Endometrial microvascular endothelial cells (primary cell): Measurements from ENCODE around the gene MCHR1. TPM values are rescaled to one million over a fixed set of nuclear protein-coding genes. Genes with fewer than 3 reads are reported as not detected.

Experiments
- in situ Hi-C: cut with HindIII; loops from 2 replicates; pipeline ENCODE4 v1.10.0; 2017; ENCODE audit warnings: low sequenced_read_pairs, low pct_unique_long_range_greater_than_20kb; ENCODE audit errors: inconsistent ontology term
- total RNA-seq: library from RNA; depleted of rRNA; stranded (reverse); fragments of >200 nt; gene quantifications from one replicate; pipeline ENCODE4 v1.2.3, GENCODE V29; 2015; ENCODE audit errors: inconsistent ontology term

The MCHR1 gene
- total RNA-seq, 1 donor from 2014 or later: not detected

DNA sequence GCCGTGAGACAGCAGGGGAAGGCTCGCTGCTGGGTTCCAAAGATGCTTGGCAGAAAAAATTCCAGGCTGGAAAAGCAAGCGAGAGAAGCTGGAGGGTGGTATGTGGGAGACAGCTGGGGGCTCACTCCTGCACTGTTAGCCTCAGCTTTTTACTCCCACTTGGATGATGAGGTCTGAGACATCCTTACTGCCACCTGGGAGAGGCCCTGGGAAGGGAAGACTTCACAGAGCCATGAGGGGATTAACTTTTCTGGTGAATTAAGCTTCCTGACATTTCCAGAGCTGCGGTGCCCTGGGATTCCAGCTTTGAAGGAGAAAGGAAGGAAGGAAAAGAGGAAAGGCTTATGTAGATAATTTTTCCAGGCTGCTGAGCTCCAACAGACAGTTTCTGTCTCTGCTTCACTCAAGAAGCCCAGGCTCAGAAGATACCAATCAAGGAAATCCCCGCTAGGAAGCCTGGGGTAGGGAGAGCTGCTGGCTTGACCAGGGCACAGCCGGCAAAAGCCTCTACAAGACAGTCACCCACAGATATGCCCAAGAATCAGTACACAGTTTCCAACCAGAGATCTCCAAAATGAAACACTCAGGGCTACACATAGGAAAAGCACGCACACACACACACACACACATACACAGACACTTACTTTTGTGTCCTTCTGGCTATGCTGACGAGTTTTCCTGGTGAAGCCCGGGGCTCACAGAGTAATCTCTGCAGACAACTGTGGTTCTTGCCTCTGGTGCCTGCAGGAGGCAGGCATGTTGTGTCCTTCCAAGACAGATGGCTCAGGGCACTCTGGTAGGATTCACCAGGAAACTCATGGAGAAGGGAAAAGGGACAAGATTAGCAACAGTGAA, 907 bp downstream of the MCHR1 start:
- in situ Hi-C loops: no loop called here

DNA sequence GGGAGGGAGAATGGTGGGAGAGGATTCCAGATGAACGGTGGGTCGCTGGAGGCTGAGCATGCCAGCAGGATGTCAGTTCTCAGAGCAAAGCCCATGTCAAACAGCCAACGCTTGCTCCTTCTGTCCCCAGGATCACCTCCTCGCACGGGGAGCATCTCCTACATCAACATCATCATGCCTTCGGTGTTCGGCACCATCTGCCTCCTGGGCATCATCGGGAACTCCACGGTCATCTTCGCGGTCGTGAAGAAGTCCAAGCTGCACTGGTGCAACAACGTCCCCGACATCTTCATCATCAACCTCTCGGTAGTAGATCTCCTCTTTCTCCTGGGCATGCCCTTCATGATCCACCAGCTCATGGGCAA, 1.5 kb downstream of the MCHR1 start:
- in situ Hi-C loops: no loop called here

DNA sequence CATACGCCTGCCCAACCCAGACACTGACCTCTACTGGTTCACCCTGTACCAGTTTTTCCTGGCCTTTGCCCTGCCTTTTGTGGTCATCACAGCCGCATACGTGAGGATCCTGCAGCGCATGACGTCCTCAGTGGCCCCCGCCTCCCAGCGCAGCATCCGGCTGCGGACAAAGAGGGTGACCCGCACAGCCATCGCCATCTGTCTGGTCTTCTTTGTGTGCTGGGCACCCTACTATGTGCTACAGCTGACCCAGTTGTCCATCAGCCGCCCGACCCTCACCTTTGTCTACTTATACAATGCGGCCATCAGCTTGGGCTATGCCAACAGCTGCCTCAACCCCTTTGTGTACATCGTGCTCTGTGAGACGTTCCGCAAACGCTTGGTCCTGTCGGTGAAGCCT, 2.2 kb downstream of the MCHR1 start:
- in situ Hi-C loops: no loop called here

DNA sequence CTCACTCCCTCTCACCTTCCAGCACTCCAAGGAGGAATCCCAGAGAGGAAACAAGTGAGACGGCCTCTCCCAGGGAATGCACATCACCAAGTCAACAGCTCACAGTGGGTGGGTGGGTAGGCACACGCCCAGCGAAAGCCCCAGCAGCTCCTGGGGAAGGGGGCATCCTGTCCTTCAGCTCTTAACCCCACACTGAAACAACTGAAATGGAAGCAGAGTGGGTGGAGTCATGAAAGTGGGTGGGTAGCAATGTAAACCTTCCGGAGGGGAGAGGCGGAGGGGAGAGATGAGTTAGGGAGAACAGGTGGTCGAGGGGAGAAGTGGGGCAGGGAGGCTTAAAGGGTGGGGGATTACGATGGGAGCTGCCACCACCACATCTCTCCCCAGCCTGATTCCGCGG, 5.4 kb downstream of the MCHR1 start:
- in situ Hi-C loops: no loop called here

DNA sequence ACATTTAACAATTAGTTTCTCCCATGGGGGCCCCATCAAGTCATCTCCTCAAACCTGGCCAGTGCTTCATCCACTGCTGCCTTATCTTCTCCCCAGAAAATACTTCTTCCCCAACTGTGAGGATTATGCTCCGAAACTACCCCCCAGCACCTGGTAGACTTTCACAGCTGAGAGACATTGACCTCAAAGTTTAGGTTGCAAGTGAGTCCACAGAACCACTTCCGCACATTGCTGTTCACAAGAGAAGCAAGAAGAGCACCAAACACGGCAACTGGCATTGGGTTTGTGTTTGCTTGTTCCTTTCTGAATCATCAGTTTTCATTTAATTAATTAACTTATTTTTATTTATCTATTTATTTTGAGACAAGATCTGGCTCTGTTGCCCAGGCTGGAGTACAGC, 6.1 kb downstream of the MCHR1 start:
- in situ Hi-C loops: no loop called here

DNA sequence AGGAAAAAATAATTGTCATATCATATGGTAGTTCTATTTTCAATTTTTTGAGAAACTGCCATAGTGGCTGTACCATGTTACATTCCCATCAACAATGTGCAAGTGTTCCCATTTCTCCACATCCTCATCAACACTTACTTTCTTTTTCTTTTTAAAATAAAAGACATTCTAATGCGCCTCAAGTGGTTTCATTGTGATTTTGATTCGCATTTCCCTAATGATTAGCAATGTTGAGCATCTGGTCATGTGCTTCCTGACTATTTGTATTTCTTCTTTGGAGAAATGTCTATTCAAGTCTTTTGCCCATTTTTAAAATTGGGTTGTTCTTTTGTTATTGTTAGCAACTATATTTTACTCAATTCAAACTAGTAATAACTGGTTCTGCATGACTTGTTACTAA, 8.4 kb downstream of the MCHR1 start:
- in situ Hi-C loops: no loop called here

DNA sequence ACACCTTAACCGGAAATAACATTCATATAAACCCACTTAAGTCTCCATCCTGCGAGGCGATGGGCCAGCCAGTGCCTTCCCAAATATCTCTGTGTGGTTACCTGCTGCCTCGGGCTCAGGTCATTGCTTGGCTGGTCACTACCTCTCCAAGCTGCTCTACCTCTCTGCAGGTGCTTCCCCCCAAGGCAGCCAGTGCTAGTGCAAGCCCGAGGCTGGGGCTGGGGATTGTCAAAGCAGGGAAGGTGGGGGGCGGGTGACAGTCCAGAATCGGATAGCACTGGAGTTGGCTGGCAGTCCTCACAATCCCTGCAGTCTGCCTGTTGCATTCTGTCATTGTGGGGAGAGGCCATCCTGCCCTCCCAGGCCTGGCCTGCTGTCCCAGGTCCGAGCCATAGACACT, 11.1 kb downstream of the MCHR1 start:
- in situ Hi-C loops: no loop called here

DNA sequence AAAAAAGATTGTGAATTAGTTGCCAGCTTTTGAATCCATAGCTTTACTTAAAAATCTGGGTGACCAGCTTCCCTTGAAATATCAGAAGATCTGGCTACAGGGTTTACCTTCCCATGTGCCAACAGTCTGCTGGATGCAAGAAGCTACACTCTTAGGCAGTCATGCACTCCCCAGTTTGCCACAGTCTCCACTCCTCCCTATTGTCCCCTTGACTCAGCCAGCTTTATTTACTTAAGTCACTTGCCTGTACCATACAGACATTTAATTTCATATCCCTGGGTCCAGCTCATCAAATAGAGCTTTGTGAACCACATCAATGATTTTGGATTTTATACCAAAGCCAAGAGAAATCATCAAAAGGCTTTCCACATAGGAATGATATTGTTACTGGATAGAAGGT, 12.2 kb downstream of the MCHR1 start:
- in situ Hi-C loops: no loop called here

DNA sequence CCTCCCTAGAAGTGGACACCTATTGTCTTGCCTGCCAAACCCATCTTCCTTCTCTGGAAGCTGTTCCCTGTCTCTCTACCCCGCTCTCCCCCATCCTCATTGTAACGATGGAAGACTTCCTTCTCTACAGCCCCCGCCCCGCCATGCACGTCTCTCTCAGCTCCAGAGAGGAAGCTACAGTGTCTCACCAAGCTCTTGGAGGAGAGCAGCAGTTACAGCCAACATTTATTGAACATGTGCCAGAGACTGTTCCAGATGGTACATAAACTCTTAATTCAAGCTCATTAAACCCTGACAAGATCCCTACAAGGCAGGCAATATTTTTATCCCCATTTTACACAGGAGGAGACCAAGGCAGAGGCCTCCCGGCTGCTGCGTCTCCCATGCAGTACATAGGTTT, 15.1 kb downstream of the MCHR1 start:
- in situ Hi-C loops: no loop called here

DNA sequence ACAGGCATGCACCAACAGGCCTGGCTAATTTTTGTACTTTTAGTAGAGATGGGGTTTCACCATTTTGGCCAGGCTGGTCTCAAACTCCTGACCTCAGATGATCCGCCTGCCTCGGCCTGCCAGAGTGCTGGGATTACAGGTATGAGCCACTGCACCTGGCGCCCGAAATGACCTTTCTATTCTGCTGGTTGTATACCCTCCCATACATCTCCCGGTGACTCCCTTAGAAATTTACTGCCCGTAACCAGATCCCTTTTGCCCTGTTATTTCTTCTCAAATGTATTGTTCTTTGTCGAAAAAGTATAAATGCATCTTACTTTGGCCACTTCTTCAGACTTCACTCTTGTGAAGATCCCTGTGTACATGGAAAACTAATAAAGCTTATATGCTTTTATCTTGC, 22.0 kb downstream of the MCHR1 start:
- in situ Hi-C loops: no loop called here

DNA sequence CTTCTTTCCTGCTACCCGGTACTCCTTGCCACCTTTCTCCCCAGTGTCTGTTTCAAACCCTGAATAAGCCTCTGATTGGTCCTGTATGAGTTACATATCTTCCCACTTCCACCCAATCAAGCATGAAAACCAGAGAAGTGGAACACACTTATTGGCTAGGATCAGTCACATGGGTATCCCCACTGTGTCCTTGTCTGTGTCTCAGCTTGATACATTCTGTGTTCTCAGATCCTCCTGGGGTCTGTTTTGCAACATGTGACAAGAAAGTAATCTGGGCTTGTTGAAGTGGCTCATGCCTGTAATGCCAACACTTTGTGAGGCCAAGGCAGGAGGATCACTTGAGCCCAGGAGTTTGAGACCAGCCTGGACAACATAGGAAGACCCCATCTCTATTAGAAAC, 23.9 kb downstream of the MCHR1 start:
- in situ Hi-C loops: no loop called here

DNA sequence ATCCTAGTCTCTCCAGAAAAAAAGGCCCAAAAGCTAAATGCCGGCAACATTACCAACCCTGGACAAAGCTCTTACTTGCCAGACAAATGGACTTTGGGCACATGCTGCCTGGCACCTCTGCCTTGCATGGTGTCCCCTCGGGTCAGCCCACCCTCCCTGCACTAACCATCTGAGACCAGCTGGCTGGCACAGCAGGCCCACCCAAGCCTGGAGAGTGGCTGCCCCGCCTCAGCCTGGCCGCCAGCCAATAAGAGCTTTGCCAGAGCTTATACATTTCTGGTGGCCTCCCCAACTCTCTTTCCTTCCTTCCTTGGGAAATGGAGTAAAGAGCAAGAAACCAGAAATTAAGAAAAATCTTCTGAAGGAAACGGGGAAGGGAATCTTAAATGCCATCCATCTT, 24.5 kb downstream of the MCHR1 start:
- in situ Hi-C loops: no loop called here

DNA sequence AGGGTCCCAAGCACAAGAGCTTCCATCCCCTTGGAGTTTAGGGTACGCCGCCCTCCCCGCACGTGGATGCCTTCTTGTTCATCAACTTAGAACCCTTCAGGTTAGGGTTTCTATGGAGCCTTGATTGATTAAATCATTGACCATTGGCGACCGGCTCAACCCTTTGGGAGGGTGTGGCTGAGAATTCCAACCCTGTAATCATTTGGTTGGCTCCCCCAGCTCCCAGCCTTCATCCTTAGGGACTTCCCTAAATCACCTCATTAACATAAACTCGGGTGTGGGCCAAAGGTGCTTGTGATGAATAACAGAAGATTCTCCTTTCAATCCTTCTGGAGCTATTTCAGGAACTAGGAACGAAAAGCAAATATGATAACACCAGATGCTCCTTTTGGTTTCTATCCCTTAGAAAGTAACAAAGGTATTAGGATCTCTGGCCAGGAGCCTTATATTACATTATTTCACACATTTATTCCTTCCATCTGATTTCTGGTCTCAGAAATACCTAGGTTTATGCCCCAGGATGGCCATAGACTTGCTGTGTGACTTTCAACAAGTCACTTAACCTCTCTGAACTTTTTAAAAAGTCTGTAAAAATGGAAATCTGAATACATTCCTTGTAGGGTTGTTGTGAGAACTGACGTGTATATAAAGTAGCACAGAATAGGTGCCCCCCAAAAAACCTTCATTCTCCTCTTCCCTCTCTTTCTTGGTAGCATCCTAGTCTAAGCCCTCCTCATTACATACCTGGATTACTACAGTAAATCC, 26.8 kb downstream of the MCHR1 start:
- in situ Hi-C loops: no loop called here

DNA sequence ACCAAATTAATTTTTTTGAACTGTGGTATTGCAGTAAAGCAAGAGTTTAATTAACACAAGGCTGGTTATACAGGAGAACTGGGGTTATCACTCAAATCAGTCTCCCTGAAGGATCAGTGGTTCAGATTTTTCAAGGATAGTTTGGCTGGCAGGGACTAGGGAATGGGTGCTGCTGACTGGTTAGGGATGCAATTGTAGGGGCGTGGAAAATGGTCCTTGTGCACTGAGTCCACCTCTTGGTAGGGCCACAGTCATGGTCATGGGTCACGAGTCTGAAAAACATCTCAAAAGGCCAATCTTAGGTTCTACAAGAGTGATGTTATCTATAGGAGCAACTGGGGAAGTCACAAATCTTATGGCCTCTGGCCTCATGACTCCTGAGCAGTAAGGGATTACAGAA, 27.9 kb downstream of the MCHR1 start:
- in situ Hi-C loops: no loop called here

DNA sequence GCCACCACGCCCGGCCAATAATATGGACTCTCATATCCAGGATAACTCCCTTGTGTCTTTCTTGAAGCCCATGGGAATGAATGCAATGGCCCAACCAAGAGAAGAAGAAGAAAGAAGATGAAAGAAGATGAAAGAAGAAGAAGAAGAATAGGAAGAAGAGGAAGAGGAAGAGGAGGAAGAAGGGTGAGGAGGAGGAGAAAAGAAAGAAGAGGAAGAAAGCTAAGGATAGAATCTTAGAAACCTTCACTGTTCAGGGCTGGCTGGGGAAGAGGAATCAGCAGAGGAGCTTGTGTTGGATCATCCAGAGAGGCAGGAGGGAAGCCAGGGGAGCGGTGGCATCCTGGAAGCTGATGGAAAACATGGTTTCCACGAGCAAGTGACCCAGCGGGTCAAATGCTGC, 28.9 kb downstream of the MCHR1 start:
- in situ Hi-C loops: no loop called here

DNA sequence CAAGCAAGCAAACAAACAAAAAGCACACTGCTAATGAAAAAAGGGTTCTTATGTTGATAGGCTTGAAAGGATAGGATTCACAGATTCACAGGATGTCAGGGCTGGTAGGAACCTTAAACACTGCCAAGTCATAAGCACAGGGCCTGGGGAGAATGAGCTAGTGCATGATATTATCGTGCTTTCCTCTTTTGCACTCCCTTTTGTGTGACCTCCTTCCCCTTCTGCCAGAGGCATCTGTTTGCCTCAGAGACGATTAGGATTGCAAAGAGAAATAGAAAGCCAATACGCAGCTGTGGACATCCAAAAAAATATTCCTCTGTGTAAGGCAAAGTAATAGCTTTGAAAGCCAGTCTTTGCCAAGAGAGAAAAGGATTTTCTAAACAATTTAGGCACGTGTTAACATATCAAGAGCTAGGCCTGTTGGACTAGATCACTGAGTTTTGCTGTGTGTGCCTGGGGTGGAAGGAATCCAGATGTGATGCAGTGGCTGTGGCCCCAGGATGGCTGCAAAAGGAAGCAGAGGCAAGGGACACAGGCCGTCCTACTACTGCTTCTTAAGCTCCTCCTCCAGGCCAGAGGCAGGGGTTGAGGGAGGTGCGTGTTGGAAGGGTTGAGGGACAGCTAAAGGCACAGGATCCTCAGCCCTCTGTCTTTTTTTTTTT, 30.6 kb downstream of the MCHR1 start:
- in situ Hi-C loops: no loop called here

DNA sequence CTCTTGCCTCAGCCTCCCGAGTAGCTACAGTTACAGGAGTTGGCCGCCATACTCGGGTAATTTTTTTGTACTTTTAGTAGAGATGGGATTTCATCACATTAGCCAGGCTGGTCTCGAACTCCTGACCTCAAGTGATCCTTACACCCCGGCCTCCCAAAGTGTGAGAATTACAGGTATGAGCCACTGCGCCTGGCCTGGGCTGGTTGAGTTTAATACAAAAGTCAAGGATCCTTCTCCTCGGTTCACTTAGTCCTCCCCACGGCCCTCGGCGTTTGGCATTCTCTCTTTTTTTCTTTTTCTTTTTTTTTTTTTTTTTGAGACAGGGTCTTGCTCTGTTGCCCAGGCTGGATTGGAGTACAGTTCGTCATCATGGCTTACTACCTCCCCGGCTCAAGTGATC, 33.0 kb downstream of the MCHR1 start:
- in situ Hi-C loops: no loop called here

DNA sequence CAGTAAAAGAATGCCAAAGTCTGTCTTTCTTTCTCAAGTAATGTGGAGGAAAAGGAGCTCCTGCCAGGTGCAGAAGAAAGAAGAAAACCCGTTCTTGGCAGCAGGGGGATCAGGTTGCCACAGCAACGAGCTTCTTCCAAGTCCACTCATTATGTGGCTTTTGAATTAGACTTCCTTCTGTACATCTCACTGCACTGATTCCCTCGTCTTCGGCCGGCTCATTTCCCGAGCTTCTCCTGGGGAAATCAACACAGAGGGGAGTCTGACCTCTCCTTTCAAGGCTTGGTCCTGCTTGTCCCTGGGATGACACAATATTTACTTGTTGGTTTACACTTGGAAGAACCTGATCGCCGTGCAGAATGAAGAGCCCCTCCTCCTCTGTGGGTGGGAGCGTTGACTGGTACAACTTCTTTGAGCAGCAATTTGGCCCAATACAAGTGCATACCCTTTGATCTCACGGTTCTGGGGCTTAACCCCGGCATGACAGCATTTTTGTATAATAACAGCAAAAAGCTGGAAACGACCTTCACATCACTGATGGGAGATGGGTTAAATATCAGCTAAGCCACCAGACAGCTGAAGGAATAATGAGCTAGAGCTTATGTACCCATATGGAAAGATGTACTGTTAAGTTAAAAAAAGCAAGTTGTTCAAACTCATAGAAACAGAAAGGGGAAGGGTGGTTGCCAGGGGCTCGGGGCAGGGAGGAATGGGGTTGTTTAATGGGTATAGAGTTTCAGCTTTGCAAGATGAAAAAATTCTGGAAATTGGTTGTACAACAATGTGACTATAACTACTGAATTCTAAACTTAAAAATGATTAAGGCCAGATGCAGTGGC, 35.4 kb downstream of the MCHR1 start:
- in situ Hi-C loops: no loop called here

DNA sequence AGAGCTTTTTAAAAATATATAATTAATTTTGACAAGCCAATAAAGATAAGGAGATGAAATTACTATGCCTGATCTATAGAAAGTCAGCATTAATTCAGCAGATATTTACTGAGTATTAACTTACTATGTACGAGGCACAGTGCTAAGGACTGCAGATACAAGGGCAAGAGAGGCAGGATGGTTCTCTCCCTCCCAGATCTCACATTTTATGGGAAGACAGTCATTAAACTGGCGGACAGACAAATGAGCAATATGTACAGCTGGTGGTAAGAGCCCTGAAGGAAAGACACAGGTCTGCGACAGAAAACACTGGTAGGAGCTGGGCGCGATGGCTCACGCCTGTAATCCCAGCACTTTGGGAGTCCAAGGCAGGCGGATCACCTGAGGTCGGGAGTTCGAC, 36.8 kb downstream of the MCHR1 start:
- in situ Hi-C loops: no loop called here
